Measurements from ENCODE around the gene LEPR. TPM values are rescaled to one million over a fixed set of nuclear protein-coding genes. Genes with fewer than 3 reads are reported as not detected.
"Not testable (repeated sequence)": the region's sequence is repeated elsewhere in the genome, so short reads cannot be mapped to it uniquely, and the experiment has no call there.

LEPR gene
- polyA plus RNA-seq, 3 donors, result 7.7 to 10.9 (median 7.9) TPM

GRCh38 chr1:65435987-65436386 lies 15.5 kb downstream of the LEPR start:
- no peak for DNase-seq

GRCh38 chr1:65437616-65438015 lies 17.1 kb downstream of the LEPR start:
- no peak for DNase-seq

GRCh38 chr1:65440322-65440900 lies 19.9 kb downstream of the LEPR start:
- DNase-seq, result no peak

GRCh38 chr1:65440915-65441314 lies 20.4 kb downstream of the LEPR start:
- DNase-seq, result no peak

- DNase-seq, result no peak
Measured at GRCh38 chr1:65441464-65441863, 21.0 kb downstream of the LEPR start.

- DNase-seq, result no peak
Measured at GRCh38 chr1:65442442-65442841, 22.0 kb downstream of the LEPR start.

GRCh38 chr1:65443647-65444046 lies 23.2 kb downstream of the LEPR start:
- DNase-seq, result no peak

- DNase-seq, result no peak
Measured at GRCh38 chr1:65444128-65444640, 23.7 kb downstream of the LEPR start.

GRCh38 chr1:65445837-65446236 lies 25.4 kb downstream of the LEPR start:
- no peak for DNase-seq

- DNase-seq, result no peak
Measured at GRCh38 chr1:65449214-65449823, 28.9 kb downstream of the LEPR start.

- not testable (repeated sequence) for DNase-seq
Measured at GRCh38 chr1:65455678-65456077, 35.2 kb downstream of the LEPR start.

- DNase-seq, result no peak
Measured at GRCh38 chr1:65456481-65456880, 36.0 kb downstream of the LEPR start.

GRCh38 chr1:65457868-65458267 lies 37.4 kb downstream of the LEPR start:
- DNase-seq, result no peak

GRCh38 chr1:65458730-65459396 lies 38.4 kb downstream of the LEPR start:
- no peak for DNase-seq

GRCh38 chr1:65459397-65459768 lies 38.9 kb downstream of the LEPR start:
- DNase-seq, result no peak

GRCh38 chr1:65465837-65466236 lies 45.4 kb downstream of the LEPR start:
- DNase-seq, result not testable (repeated sequence)

GRCh38 chr1:65467536-65467935 lies 47.1 kb downstream of the LEPR start:
- peak; percentile 4 for DNase-seq

GRCh38 chr1:65469126-65469888 lies 48.8 kb downstream of the LEPR start:
- no peak for DNase-seq

- peak; percentile 21 for DNase-seq
Measured at GRCh38 chr1:65469889-65470340, 49.4 kb downstream of the LEPR start.

All from renal pelvis (tissue), 4 donors.